H1 (cell line): ENCODE measurements around the gene C3orf20. TPM values are rescaled to one million over a fixed set of nuclear protein-coding genes. Genes with fewer than 3 reads are reported as not detected.

Experiments
- CTCF ChIA-PET: fragments of 300-600 bp; sonication (Branson Sonifier 250); formaldehyde crosslinking; loops from one replicate; lab custom pipeline; 2021; ENCODE audit not compliant: partially characterized antibody; lab: Charles Lee
- POLR2A ChIA-PET: fragments of 300-600 bp; sonication (Branson Sonifier 250); formaldehyde crosslinking; loops from one replicate; lab custom pipeline; 2021; ENCODE audit warnings: inconsistent platforms; ENCODE audit not compliant: partially characterized antibody; lab: Charles Lee
- DNase-seq, 2 experiments: peaks; one replicate each; pipeline versions ENCODE4 v3.0.0 to v3.0.0-alpha.2; 2010 to 2022; ENCODE audit warnings: low spot score in 2 of 2, low read depth in 1 of 2, mixed read lengths in 1 of 2
- FAIRE-seq: peaks from 2 replicates; lab custom pipeline; 2011; peaks lifted over from hg19 to GRCh38; lab: Jason Lieb, UNC
- H2AFZ ChIP-seq: 2 replicates; pipeline ENCODE4 v1.8.1; 2012; ENCODE audit warnings: low read length, inconsistent platforms
- H2AK5ac ChIP-seq: 2 replicates; pipeline ENCODE4 v1.6.1; 2013; ENCODE audit warnings: low read depth, low read length
- H2BK120ac ChIP-seq: replicated peaks from 2 replicates; pipeline ENCODE3; 2013; ENCODE audit warnings: low read depth, low read length, inconsistent platforms
- H2BK12ac ChIP-seq: 2 replicates; pipeline ENCODE4 v1.6.1; 2013; ENCODE audit warnings: low read depth, low read length
- H2BK15ac ChIP-seq: 2 replicates; pipeline ENCODE4 v1.6.1; 2013; ENCODE audit warnings: low read length
- H2BK20ac ChIP-seq: 2 replicates; pipeline ENCODE4 v1.6.1; 2013; ENCODE audit warnings: low read length
- H2BK5ac ChIP-seq: 2 replicates; pipeline ENCODE4 v1.6.1; 2013; ENCODE audit warnings: low read depth, low read length
- H3K14ac ChIP-seq: 2 replicates; pipeline ENCODE4 v1.6.1; 2013; ENCODE audit warnings: inconsistent platforms; ENCODE audit not compliant: insufficient read length
- H3K18ac ChIP-seq: 2 replicates; pipeline ENCODE4 v1.6.1; 2013; ENCODE audit warnings: low read length; ENCODE audit errors: extremely low read depth
- H3K23ac ChIP-seq: 2 replicates; pipeline ENCODE4 v1.6.1; 2013; ENCODE audit warnings: inconsistent platforms; ENCODE audit not compliant: insufficient read length
- H3K23me2 ChIP-seq: 2 replicates; pipeline ENCODE4 v1.6.1; 2013; ENCODE audit warnings: low read depth, low read length
- H3K27ac ChIP-seq: 2 replicates; pipeline ENCODE4 v1.6.1; 2011; ENCODE audit warnings: low read depth, low read length, inconsistent platforms
- H3K27me3 ChIP-seq, 4 experiments: replicated peaks in 1 of 4; 1 replicate in 1 of 4; 2 replicates in 3 of 4; pipeline versions ENCODE4 v1.6.1 to v1.8.1; 2011 to 2013; ENCODE audit warnings: low read length in 3 of 4, mild to moderate bottlenecking in 3 of 4, inconsistent platforms in 2 of 4, mixed read lengths in 2 of 4, moderate library complexity in 1 of 4; ENCODE audit not compliant: control insufficient read depth in 3 of 4, insufficient read depth in 3 of 4; ENCODE audit errors: extremely low read depth in 1 of 4
- H3K36me3 ChIP-seq, 4 experiments: 2 replicates each; pipeline versions ENCODE4 v1.6.1 to v1.8.1; 2011 to 2013; ENCODE audit warnings: mild to moderate bottlenecking in 4 of 4, low read length in 3 of 4, moderate library complexity in 2 of 4, control low read depth in 1 of 4, inconsistent platforms in 1 of 4; ENCODE audit not compliant: insufficient read depth in 4 of 4, control insufficient read depth in 2 of 4
- H3K4ac ChIP-seq: replicated peaks from 2 replicates; pipeline ENCODE3; 2013; ENCODE audit warnings: low read length, low read depth, mixed read lengths, inconsistent platforms; ENCODE audit not compliant: insufficient read length
- H3K4me1 ChIP-seq, 4 experiments: replicated peaks in 1 of 4; 1 replicate in 1 of 4; 2 replicates in 3 of 4; pipeline versions ENCODE4 v1.6.1 to v1.8.1; 2011 to 2013; ENCODE audit warnings: low read length in 3 of 4, inconsistent platforms in 2 of 4, mixed read lengths in 1 of 4; ENCODE audit not compliant: insufficient read depth in 4 of 4, control insufficient read depth in 3 of 4
- H3K4me2 ChIP-seq, 2 experiments: 2 replicates each; pipeline versions ENCODE4 v1.6.1 to v1.8.1; 2011 to 2013; ENCODE audit warnings: low read depth in 2 of 2, low read length in 2 of 2, control low read depth in 1 of 2, inconsistent platforms in 1 of 2, mild to moderate bottlenecking in 1 of 2; ENCODE audit not compliant: insufficient read depth in 1 of 2
- H3K4me3 ChIP-seq, 4 experiments: fragments of 200-600, 300-600 bp in 1 of 4; sonication (generic), shearing (Covaris generic), sonication (Bioruptor Twin) in 1 of 4; 2 replicates each; pipeline versions ENCODE4 v1.5.1 to v1.8.1; 2011 to 2016; ENCODE audit warnings: low read length in 4 of 4, low read depth in 3 of 4, control low read depth in 2 of 4, inconsistent platforms in 2 of 4, mild to moderate bottlenecking in 2 of 4, mixed read lengths in 1 of 4, moderate library complexity in 1 of 4; ENCODE audit not compliant: insufficient read depth in 2 of 4; ENCODE audit errors: extremely low read depth in 1 of 4
- H3K56ac ChIP-seq: replicated peaks from 2 replicates; pipeline ENCODE3; 2013; ENCODE audit warnings: low read depth, mild to moderate bottlenecking, mixed read lengths, low read length, inconsistent platforms; ENCODE audit not compliant: insufficient read length
- H3K79me1 ChIP-seq: 2 replicates; pipeline ENCODE4 v1.6.1; 2013; ENCODE audit warnings: low read depth, low read length, control low read depth
- H3K79me2 ChIP-seq, 2 experiments: 2 replicates each; pipeline versions ENCODE4 v1.6.1 to v1.8.1; 2012 to 2013; ENCODE audit warnings: low read length in 2 of 2, mild to moderate bottlenecking in 2 of 2, inconsistent platforms in 1 of 2; ENCODE audit not compliant: insufficient read depth in 2 of 2, control insufficient read depth in 1 of 2
- H3K9ac ChIP-seq, 4 experiments: replicated peaks in 1 of 4; 1 replicate in 1 of 4; 2 replicates in 3 of 4; pipeline versions ENCODE4 v1.6.1 to v1.8.1; 2011 to 2013; ENCODE audit warnings: low read depth in 3 of 4, low read length in 3 of 4, control low read depth in 2 of 4, mild to moderate bottlenecking in 2 of 4, moderate library complexity in 2 of 4, inconsistent platforms in 1 of 4; ENCODE audit errors: extremely low read depth in 1 of 4
- H3K9me3 ChIP-seq, 2 experiments: 2 replicates each; pipeline versions ENCODE4 v1.6.1 to v1.8.1; 2012 to 2013; ENCODE audit warnings: mild to moderate bottlenecking in 2 of 2, moderate library complexity in 2 of 2, control low read depth in 1 of 2, inconsistent platforms in 1 of 2, low read depth in 1 of 2, low read length in 1 of 2, mixed read lengths in 1 of 2; ENCODE audit not compliant: insufficient read depth in 2 of 2
- H4K20me1 ChIP-seq, 2 experiments: replicated peaks in 1 of 2; 2 replicates each; pipeline versions ENCODE3 to v1.8.1; 2011 to 2013; ENCODE audit warnings: inconsistent platforms in 2 of 2, low read length in 2 of 2, mild to moderate bottlenecking in 1 of 2; ENCODE audit not compliant: insufficient read depth in 2 of 2, control insufficient read depth in 1 of 2
- H4K5ac ChIP-seq: 2 replicates; pipeline ENCODE4 v1.6.1; 2013; ENCODE audit warnings: low read length, low read depth, mixed read lengths, inconsistent platforms; ENCODE audit not compliant: insufficient read length
- H4K8ac ChIP-seq: 2 replicates; pipeline ENCODE4 v1.8.0; 2013; ENCODE audit warnings: mild to moderate bottlenecking, moderate library complexity, low read length, inconsistent platforms; ENCODE audit not compliant: insufficient read depth; ENCODE audit errors: extremely low read depth
- H4K91ac ChIP-seq: replicated peaks from 2 replicates; pipeline ENCODE3; 2013; ENCODE audit warnings: low read length, mixed read lengths, inconsistent platforms; ENCODE audit not compliant: insufficient read length
- BACH1 ChIP-seq: IDR thresholded peaks from 2 replicates; pipeline ENCODE4 v1.6.1; 2012; ENCODE audit warnings: low read length, improper control_type of control experiment
- BCL11A ChIP-seq, 2 experiments: IDR thresholded peaks; one replicate each; pipeline ENCODE4 v1.6.1; 2011; ENCODE audit warnings: low read depth in 2 of 2, low read length in 2 of 2, mild to moderate bottlenecking in 2 of 2
- BRCA1 ChIP-seq: IDR thresholded peaks from 2 replicates; pipeline ENCODE4 v1.6.1; 2012; ENCODE audit warnings: low read depth, low read length, improper control_type of control experiment
- CBX8 ChIP-seq: fragments of 300-800, 300-1000 bp; sonication (generic); IDR thresholded peaks from 2 replicates; pipeline ENCODE4 v1.7.1; 2016; ENCODE audit warnings: low read depth, low read length, borderline replicate concordance
- KDM4A ChIP-seq: IDR thresholded peaks from one replicate; pipeline ENCODE4 v1.7.1; 2012; ENCODE audit warnings: low read depth, mild to moderate bottlenecking, moderate library complexity, low read length, inconsistent platforms; ENCODE audit not compliant: severe bottlenecking
- MAX ChIP-seq: IDR thresholded peaks from 2 replicates; pipeline ENCODE4 v1.6.1; 2012; ENCODE audit warnings: inconsistent platforms
- NANOG ChIP-seq: IDR thresholded peaks from 2 replicates; pipeline ENCODE4 v1.6.1; 2011; ENCODE audit warnings: low read length, low read depth, mild to moderate bottlenecking, inconsistent platforms; ENCODE audit not compliant: insufficient read depth, poor library complexity, severe bottlenecking
- SIRT6 ChIP-seq: IDR thresholded peaks from one replicate; pipeline ENCODE4 v1.7.1; 2012; ENCODE audit warnings: low read length, inconsistent platforms
- SP1 ChIP-seq: IDR thresholded peaks from 2 replicates; pipeline ENCODE4 v1.6.1; 2011; ENCODE audit warnings: low read depth, low read length
- SP2 ChIP-seq: IDR thresholded peaks from 2 replicates; pipeline ENCODE4 v1.6.1; 2012; ENCODE audit warnings: mild to moderate bottlenecking, low read length, inconsistent platforms
- TCF12 ChIP-seq: IDR thresholded peaks from 2 replicates; pipeline ENCODE4 v1.6.1; 2011; ENCODE audit warnings: low read depth, mild to moderate bottlenecking, low read length
- YY1 ChIP-seq: IDR thresholded peaks from 2 replicates; pipeline ENCODE4 v1.6.1; 2011; ENCODE audit warnings: low read depth, mild to moderate bottlenecking, low read length
- ZNF274 ChIP-seq: IDR thresholded peaks from 2 replicates; pipeline ENCODE4 v1.7.0; 2012; ENCODE audit warnings: low read length, borderline replicate concordance; ENCODE audit errors: extremely low read depth
- WGBS, 2 experiments: shearing (Covaris generic) in 1 of 2; methylation state at CpG; one replicate each; pipeline versions ENCODE4 v1.1.6 to v1.1.7; 2013 to 2015; ENCODE audit warnings: low lambda C conversion rate in 2 of 2, mixed read lengths in 2 of 2, inconsistent platforms in 1 of 2, low coverage in 1 of 2, missing lambda C conversion rate in 1 of 2; ENCODE audit not compliant: insufficient replicate concordance in 2 of 2, insufficient coverage in 1 of 2, insufficient read length in 1 of 2; ENCODE audit errors: extremely low coverage in 1 of 2, missing lambda C conversion rate in 1 of 2; 5-methylcytosine and 5-hydroxymethylcytosine counted together
- polyA plus RNA-seq, 7 experiments: library from polyadenylated mRNA; depleted of rRNA in 3 of 7; stranded (reverse) in 5 of 7; unstranded in 2 of 7; fragments of >200 nt in 5 of 7; fragments of 200-250 nt in 2 of 7; gene quantifications; 1 replicate in 5 of 7; 2 replicates in 1 of 7; 4 replicates in 1 of 7; pipeline versions ENCODE4 v1.2.1 to v1.2.3, GENCODE V29; 2011 to 2013; ENCODE audit warnings: missing spikeins in 2 of 7, mixed read lengths in 2 of 7
- total RNA-seq: library from RNA; stranded (reverse); fragmentation: NEBNext Ultra II Directional; extraction: Animal tissue kit (Norgen Biotek cat#: 25700); gene quantifications from 2 replicates; pipeline ENCODE4 v1.2.1, GENCODE V29; 2021
- TF ChIP-seq, protein P1 (sequence below): IDR thresholded peaks from 2 replicates; pipeline ENCODE4 v1.6.1; 2012; ENCODE audit warnings: inconsistent platforms

Gene C3orf20
- total and polyA plus RNA-seq, 2 of the 8 experiments (the other 6 are each of a cell fraction or from before 2014, with no cell fraction given) = not detected

GRCh38 chr3:14795996-14796395, 121.1 kb downstream of the C3orf20 start:
- H3K79me2 ChIP-seq = no peaks in the 10 kb centered on the region
- H3K4ac ChIP-seq = no peak overlapping the region
- CTCF ChIA-PET = interaction anchor here (1.1 to 12.7 kb wide), 7 partner anchors 8 to 122 kb away, joined by 3 to 308 read pairs (median 14); no protein-coding TSS in a partner anchor
- H3K23me2 ChIP-seq = no peaks in the 10 kb centered on the region
- FAIRE-seq = no peak
- TF ChIP-seq TCF12 = no peak
- no peak for TF ChIP-seq KDM4A
- no peak for TF ChIP-seq SIRT6
- TF ChIP-seq BACH1 = no peak
- no peak for TF ChIP-seq CBX8
- TF ChIP-seq, protein P1, sequence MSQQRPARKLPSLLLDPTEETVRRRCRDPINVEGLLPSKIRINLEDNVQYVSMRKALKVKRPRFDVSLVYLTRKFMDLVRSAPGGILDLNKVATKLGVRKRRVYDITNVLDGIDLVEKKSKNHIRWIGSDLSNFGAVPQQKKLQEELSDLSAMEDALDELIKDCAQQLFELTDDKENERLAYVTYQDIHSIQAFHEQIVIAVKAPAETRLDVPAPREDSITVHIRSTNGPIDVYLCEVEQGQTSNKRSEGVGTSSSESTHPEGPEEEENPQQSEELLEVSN = no peak
- TF ChIP-seq MAX = no peak
- no peak for TF ChIP-seq SP2
- TF ChIP-seq YY1 = no peak
- TF ChIP-seq BCL11A (IDR thresholded peaks at IDR 0.05; ENCODE audit: low read depth in 2 of 2, low read length in 2 of 2) = no peak
- no peak for TF ChIP-seq NANOG
- TF ChIP-seq BRCA1 = no peak
- no peak for TF ChIP-seq ZNF274
- no peak for TF ChIP-seq SP1
- TF ChIP-seq, all 59 proteins: peak for 0
- Histone ChIP-seq H3K18ac (no peak overlapping the region), H3K4me1 (peaks cover 0 to 8% (median 2%) of the 10 kb centered on the region in 4 experiments; a peak in 5 of 7 replicates), H4K91ac (no peak overlapping the region), H2BK20ac (no peak overlapping the region), H2AFZ (0 out of 2 replicates have a peak overlapping the region, but pooled peaks have one; percentile 51), H3K36me3 (no peaks in the 10 kb centered on the region), H2BK5ac (no peak overlapping the region), H3K56ac (no peak overlapping the region), H3K27me3 (no peaks in the 10 kb centered on the region; a peak in 1 of 7 replicates), H2BK12ac (no peak overlapping the region), H3K9ac (no peak overlapping the region; a peak in 1 of 7 replicates), H4K20me1 (no peaks in the 10 kb centered on the region), H3K9me3 (no peaks in the 10 kb centered on the region), H3K23ac (no peak overlapping the region), H3K14ac (no peak overlapping the region), H3K4me2 (no peak overlapping the region), H2BK120ac (no peak overlapping the region), H2BK15ac (no peak overlapping the region), H2AK5ac (no peak overlapping the region), H3K79me1 (no peaks in the 10 kb centered on the region), H3K27ac (no peak overlapping the region), H3K4me3 (no peak overlapping the region), H4K5ac (no peak overlapping the region), H4K8ac (no peak overlapping the region)
- POLR2A ChIA-PET = interaction anchor here (1.4 kb wide), 1 partner anchor 20 kb away, joined by 3 read pairs; no protein-coding TSS in a partner anchor
- no peak for DNase-seq
- 92% methylated on average over 2 of the region's 2 CpGs; no CpG with 5 or more reads in 1 of the 2 experiments for WGBS, 2 experiments
